Kidney (tissue), 14 donors: ENCODE data around the gene ENTR1. TPM values are rescaled to one million over a fixed set of nuclear protein-coding genes. Genes with fewer than 3 reads are reported as not detected.

Experiments used
- DNase-seq, 5 donors: peaks; one replicate each; pipeline ENCODE4 v3.0.0-alpha.2; 2013 to 2020
- FAIRE-seq: peaks from 2 replicates; lab custom pipeline; 2012; peaks lifted over from hg19 to GRCh38; lab: Jason Lieb, UNC
- H3K27ac ChIP-seq, 2 donors: one replicate each; pipeline ENCODE4 v1.7.0; 2013; ENCODE audit warnings: low read depth in 2 of 2, low read length in 2 of 2, inconsistent platforms in 1 of 2
- H3K27me3 ChIP-seq: one replicate; pipeline ENCODE4 v1.7.1; 2013; ENCODE audit warnings: low read length, inconsistent platforms; ENCODE audit not compliant: control insufficient read depth, insufficient read depth
- H3K36me3 ChIP-seq, 3 donors: one replicate each; pipeline versions ENCODE4 v1.7.0 to v1.7.1; 2013; ENCODE audit warnings: low read length in 3 of 3, control low read depth in 1 of 3, inconsistent platforms in 1 of 3; ENCODE audit not compliant: insufficient read depth in 3 of 3, control insufficient read depth in 2 of 3
- H3K4me1 ChIP-seq, 3 donors: one replicate each; pipeline versions ENCODE4 v1.7.0 to v1.7.1; 2013; ENCODE audit warnings: low read length in 3 of 3, inconsistent platforms in 1 of 3, low read depth in 1 of 3; ENCODE audit not compliant: control insufficient read depth in 2 of 3, insufficient read depth in 2 of 3
- H3K4me3 ChIP-seq, 3 donors: one replicate each; pipeline versions ENCODE4 v1.7.0 to v1.8.1; 2013; ENCODE audit warnings: low read length in 3 of 3, control low read depth in 1 of 3, inconsistent platforms in 1 of 3
- H3K9ac ChIP-seq, 3 donors: one replicate each; pipeline versions ENCODE4 v1.7.0 to v1.7.1; 2013; ENCODE audit warnings: low read length in 3 of 3, control low read depth in 1 of 3, inconsistent platforms in 1 of 3
- H3K9me3 ChIP-seq, 3 donors: one replicate each; pipeline versions ENCODE4 v1.7.0 to v1.7.1; 2013; ENCODE audit warnings: low read length in 3 of 3, control low read depth in 1 of 3, inconsistent platforms in 1 of 3; ENCODE audit not compliant: control insufficient read depth in 2 of 3, insufficient read depth in 1 of 3
- CTCF ChIP-seq: IDR thresholded peaks from 3 replicates; pipeline ENCODE4 v1.5.1; 2012; ENCODE audit warnings: mild to moderate bottlenecking, moderate library complexity, borderline replicate concordance; ENCODE audit not compliant: insufficient read depth; ENCODE audit errors: extremely low read depth
- intact Hi-C: fragments of 100-400 bp; cut with DNase I; formaldehyde crosslinking; loops from one replicate; pipeline ENCODE4 v1.11.1; 2022
- polyA plus RNA-seq: library from polyadenylated mRNA; stranded (reverse); fragments of 350-450 nt; fragmentation: Illumina TruSeq; extraction: RNeasy Lipid Tissue Mini Kit (QIAGEN cat#74804); gene quantifications from one replicate; pipeline ENCODE4 v1.2.3, GENCODE V29; 2014; ENCODE audit warnings: low read depth, low replicate concordance; ENCODE audit not compliant: insufficient read depth
- total RNA-seq: library from RNA; stranded (reverse); fragmentation: NEBNext Ultra II Directional; extraction: Animal tissue kit (Norgen Biotek cat#: 25700); gene quantifications from one replicate; pipeline ENCODE4 v1.2.1, GENCODE V29; 2021
- donor health status: control.
- donor health status: control.
- donor health status: control.
- donor health status: control.
- donor health status: control.
- donor health status: DM: yes; HTN: yes; CAD: no.
- donor health status: Normal renal cell carcinoma (clear cell type).

ENTR1 gene
- total and polyA plus RNA-seq, 2 donors from 2014 or later: 25.9 to 36.2 TPM

- FAIRE-seq (no peak), DNase-seq (no peak)
- no peaks in the 10 kb centered on the region for H3K9me3 ChIP-seq
- H3K36me3 ChIP-seq: peaks cover 0 to 4% (median 3%) of the 10 kb centered on the region in 3 donors
- intact Hi-C loops: no loop called here
- no peak overlapping the region for H3K27ac ChIP-seq
- H3K9ac ChIP-seq: no peak overlapping the region
- peaks cover 0 to 2% (median 0%) of the 10 kb centered on the region in 3 donors for H3K4me1 ChIP-seq
- H3K27me3 ChIP-seq: no peaks in the 10 kb centered on the region
- H3K4me3 ChIP-seq: no peak overlapping the region
- TF ChIP-seq CTCF: no peak
Observed at GRCh38 chr9:136379401-136379800, 31.0 kb downstream of the ENTR1 start.

GRCh38 chr9:136379003-136379287, 31.5 kb downstream of the ENTR1 start:
- peak in 1 of 5 donors; percentile 74 for DNase-seq
- Histone ChIP-seq H3K27me3 (no peaks in the 10 kb centered on the region), H3K4me3 (no peak overlapping the region), H3K9me3 (no peaks in the 10 kb centered on the region), H3K36me3 (peaks cover 0 to 2% (median under 1%) of the 10 kb centered on the region in 3 donors), H3K9ac (no peak overlapping the region), H3K4me1 (peaks cover 0 to 2% (median 0%) of the 10 kb centered on the region in 3 donors), H3K27ac (no peak overlapping the region)
- intact Hi-C loops: no loop called here
- FAIRE-seq: no peak
- TF ChIP-seq CTCF: no peak

- no peak overlapping the region for H3K9ac ChIP-seq
- no peak overlapping the region for H3K4me3 ChIP-seq
- TF ChIP-seq CTCF: no peak
- H3K36me3 ChIP-seq: peaks cover 0 to 2% (median 0%) of the 10 kb centered on the region in 3 donors
- DNase-seq (peak in 3 of 5 donors; percentile 67 to 75 (median 74)), FAIRE-seq (no peak)
- no peaks in the 10 kb centered on the region for H3K9me3 ChIP-seq
- intact Hi-C loops: no loop called here
- H3K27me3 ChIP-seq: no peaks in the 10 kb centered on the region
- H3K27ac ChIP-seq: no peak overlapping the region
- peaks cover 0 to 2% (median 0%) of the 10 kb centered on the region in 3 donors for H3K4me1 ChIP-seq
Observed at GRCh38 chr9:136378170-136379002, 32.0 kb downstream of the ENTR1 start.
